Right kidney (tissue), 9 donors: Measurements from ENCODE around the gene SRRM4.
"Not testable (repeated sequence)": the region's sequence is repeated elsewhere in the genome, so short reads cannot be mapped to it uniquely, and the experiment has no call there.

ENCODE experiments used
- DNase-seq: peaks from one replicate; pipeline ENCODE4 v3.0.0-alpha.2; 2016
- long read RNA-seq, 8 donors: transcript quantifications; one replicate each; lab custom pipeline, GENCODE V29; 2026

The SRRM4 gene, protein sequence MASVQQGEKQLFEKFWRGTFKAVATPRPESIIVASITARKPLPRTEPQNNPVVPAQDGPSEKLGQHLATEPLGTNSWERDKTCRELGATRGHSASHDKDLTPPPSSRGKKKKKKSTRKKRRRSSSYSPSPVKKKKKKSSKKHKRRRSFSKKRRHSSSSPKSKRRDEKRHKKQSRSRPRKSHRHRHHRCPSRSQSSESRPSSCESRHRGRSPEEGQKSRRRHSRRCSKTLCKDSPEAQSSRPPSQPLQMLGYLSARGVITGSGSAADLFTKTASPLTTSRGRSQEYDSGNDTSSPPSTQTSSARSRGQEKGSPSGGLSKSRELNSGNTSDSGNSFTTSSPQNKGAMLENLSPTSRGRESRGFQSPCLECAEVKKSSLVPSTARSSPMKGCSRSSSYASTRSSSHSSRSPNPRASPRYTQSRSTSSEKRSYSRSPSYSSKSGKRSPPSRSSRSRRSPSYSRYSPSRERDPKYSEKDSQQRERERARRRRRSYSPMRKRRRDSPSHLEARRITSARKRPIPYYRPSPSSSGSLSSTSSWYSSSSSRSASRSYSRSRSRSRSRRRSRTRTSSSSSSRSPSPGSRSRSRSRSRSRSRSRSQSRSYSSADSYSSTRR
- long read RNA-seq, donor 1 = 0 reads
- long read RNA-seq, donor 2 = 0 reads
- long read RNA-seq, donor 3 = 0 reads
- long read RNA-seq, donor 4 = 0 reads
- long read RNA-seq, donor 5 = 0 reads
- long read RNA-seq, donor 6 = 0 reads
- long read RNA-seq, donor 7 = 0 reads
- long read RNA-seq, donor 8 = 0 reads

DNA sequence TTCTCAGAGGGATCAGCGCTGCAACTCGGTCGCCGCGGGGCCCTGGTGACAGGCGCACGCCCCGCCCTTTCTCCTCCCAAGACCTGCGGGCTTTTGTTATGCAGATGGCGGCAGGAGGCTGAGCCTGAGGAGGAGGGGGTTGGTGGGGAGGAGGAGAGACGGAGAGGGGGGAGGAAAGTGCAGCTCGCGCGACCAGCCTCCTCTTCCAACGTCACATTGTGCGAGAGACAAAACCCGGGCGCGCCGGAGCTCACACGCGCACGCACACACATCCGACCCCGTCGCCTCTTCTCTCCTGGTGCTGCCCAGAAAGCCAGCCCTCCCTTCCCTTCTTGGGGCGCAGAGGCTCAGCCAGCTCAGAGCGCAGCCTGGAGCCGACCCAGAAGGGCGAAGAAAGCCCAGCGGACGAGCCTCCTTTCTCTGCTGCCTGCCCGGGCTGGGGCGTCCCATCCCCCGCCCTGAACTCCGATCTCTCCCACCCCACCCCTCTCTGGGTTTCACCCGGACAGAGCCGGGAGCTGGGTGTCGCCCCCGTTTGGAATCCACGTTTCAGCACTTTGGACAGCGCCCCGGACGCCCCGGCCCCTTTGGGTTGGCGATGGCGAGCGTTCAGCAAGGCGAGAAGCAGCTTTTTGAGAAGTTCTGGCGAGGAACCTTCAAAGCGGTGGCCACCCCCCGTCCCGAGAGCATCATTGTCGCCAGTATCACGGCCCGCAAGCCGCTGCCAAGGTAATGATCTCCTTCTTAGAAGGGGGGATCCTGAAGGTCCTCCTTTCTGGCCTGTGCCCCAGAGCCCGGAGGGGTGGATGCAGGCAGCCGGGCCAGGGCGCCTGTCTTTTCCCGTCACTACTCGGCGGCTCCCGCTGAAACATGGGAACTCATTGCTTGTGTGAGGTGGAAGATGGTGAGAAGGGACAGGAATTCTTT, at the start of gene SRRM4:
Gene SRRM4, plus strand, starts transcription at position 257 of the 927 bp plus-strand sequence. Its CDS starts 342 bp downstream, at position 599.
- DNase-seq = peak; percentile 27

DNA sequence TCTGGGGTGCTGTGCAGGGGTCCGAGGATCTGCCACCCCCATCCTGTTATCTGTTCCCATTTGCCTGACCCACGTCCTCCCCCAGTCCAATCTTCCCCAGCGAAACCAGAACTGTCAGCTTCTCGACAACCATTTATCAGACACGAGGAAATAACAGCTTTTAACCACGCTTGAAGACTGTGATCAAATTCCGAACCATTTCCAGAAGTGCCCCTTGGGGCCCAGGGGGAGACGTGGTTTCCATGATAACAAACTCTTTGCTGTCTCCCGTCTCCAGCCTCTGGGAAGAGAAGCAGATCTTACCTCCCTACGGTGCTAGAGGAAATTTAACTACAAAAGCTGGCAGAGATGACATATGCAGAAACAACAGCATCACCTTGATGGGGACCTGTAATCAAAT, 35.1 kb upstream of the SRRM4 start:
- no peak for DNase-seq

DNA sequence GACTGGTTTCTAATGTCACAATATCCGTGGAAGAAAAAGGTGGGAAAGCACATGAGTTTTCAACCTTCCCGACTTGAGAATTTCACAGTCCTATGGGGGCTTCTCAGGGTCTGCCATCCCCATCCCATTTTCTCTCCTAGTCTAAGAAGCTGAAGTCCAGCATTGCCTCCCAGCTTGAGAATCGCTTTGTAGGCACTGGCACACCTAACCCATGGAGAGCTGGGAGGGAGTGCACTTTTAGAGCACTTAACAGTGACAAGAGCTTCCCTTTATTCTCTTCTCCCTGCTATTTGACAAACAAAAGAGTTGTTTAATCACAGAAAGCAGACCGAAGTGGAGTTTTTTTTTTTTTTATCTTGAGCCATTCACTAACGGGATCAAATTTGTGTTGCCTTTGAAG, 22.8 kb upstream of the SRRM4 start:
- DNase-seq = no peak

DNA sequence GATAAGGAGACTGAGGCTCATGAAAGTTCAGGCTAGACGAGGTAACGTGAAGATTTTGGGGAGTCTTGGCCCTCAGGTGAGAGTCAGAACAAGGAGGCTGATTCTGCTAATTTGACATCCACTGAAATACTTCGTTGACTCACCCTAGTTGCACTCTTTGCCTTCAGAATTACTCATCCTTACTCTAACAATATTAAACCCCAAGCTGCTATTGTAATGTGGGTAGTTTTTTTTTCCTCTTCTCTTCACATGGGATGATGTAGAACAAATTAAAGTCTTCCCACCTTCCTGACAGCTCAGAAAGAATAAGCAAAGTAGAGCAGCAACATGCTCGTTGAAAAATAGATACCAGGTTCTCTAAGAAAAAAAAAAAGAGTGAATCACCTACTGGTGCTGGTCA, 22.0 kb upstream of the SRRM4 start:
- no peak for DNase-seq

DNA sequence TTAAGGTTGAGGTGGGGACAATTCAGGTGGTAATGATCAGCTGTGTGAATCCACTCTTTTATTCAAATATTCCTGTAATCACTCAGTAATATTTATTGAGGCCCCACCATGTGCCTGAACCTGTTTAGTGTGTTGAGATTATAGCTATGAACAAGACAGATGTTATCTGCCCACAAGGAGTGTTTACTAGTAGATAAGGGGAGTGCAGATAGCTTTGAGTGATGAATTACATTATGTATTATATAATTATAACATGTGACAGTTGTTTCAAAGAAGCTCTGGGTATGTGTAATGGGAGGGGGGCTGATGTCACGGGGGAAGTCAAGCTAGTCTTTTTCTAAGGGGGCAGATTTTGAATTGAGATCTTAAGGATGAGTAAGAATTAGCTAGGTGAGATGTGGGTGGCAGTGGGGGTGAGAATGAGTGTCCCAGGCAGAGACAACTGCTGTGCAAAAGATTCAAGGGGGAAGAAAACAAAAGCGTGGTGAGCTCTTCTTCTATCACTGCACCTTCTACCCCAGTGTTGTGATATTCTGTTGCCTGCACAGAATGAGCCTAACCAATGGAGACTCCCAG, 21.3 kb upstream of the SRRM4 start:
- no peak for DNase-seq

DNA sequence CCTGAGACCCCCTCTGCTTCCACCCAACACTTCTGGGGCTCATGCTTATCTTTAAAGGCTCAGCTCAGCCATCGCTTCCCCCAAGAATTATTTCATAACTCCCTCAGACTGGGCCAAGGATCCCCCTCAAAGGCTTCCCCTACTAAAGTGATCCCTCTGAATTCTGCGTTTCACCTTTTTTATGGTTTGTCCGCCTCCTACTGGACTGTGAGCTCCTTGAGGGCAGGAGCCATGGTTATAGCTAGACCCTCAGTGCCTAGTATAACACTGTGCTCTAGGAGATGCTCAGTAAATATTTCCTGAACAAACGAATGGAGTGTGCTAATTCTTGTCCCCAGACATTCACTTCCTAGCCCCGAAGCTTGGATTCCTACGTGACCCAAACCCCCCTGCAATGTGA, 20.5 kb upstream of the SRRM4 start:
- DNase-seq = no peak

DNA sequence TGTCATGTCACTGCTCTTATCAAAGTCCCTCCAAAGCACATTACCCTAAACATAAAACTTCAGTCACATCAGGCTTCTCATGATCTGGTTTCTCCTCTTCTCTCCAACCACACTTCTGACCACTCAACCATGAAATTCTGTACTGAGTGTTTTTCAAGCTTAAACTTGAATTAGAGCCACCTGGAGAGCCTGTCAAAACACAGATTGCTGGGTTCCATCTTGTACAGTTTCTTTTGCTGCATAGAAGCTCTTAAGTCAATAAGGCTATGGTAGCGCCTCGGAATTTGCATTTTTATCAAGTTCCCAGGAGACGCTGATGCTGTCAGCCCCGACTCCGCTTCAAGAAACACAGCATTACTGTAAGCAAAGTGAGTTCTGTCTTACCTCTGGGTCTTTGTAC, 16.4 kb upstream of the SRRM4 start:
- no peak for DNase-seq

DNA sequence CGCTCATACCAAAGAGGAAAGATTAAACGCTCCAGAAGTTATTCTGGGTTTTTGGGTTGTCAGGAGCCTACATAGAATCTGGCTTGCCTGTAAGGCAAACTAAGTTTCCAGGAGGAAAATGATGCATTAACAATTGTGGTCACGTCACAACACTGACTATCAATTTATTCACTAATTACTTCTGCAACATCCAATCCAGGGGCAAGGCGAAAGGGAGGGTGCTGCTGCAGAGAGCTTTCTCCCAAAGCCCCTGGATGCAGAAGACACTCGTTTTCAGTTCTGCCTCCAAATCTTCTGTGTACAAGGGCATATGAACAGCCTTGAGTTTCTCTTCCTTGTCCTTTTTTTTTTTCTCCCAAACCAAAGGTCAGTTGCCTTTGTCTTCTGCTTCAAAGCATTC, 10.5 kb upstream of the SRRM4 start:
- no peak for DNase-seq

DNA sequence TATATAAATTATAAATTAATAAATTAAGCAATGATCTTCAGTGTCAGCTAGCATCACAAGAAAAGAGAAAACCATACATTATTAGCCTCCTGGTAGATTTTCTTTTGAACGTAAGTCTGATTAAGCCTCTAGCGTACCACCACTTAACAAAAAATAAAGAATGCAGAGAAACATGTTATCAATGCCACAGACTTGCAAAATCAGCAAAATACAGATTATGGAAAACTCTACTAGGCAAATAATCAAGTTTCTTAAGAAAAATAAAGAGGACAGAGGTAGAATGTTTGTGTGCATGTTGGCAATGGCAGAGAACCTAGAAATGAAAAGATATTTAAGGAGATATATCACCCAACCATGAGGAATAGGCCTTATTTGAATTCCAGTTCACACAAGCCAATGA, 8.4 kb upstream of the SRRM4 start:
- no peak for DNase-seq

DNA sequence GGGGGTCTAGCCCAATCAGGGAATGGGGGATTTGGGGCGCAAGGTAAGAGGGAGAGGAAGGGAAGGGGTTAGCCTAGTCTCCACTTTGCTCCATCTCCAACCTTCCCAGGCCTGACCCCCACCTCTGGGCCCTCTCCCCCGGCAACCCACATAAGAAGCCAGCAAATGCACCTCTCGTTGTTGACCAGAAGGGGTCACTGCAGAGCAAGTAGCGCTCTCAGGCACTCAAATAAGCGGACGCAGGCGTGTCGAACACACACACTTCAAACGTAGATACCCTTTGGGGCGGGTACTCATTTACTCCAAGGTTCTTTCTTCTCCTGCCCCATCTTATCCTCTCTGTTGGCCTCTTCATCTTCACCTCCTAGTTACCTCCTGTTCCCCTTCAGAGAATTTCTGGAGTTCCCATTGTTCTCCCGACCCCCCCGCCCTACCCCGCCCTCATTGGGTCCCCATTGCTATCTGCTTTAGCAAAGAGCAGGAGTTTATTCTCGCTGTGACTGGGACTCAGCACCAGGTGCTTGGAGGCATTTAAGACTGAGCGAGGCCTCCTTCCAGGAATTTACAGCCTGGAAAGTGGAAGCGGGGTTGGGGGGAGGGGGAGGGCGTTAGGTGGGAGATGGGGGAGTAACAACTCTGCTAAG, 1.5 kb upstream of the SRRM4 start:
- no peak for DNase-seq

DNA sequence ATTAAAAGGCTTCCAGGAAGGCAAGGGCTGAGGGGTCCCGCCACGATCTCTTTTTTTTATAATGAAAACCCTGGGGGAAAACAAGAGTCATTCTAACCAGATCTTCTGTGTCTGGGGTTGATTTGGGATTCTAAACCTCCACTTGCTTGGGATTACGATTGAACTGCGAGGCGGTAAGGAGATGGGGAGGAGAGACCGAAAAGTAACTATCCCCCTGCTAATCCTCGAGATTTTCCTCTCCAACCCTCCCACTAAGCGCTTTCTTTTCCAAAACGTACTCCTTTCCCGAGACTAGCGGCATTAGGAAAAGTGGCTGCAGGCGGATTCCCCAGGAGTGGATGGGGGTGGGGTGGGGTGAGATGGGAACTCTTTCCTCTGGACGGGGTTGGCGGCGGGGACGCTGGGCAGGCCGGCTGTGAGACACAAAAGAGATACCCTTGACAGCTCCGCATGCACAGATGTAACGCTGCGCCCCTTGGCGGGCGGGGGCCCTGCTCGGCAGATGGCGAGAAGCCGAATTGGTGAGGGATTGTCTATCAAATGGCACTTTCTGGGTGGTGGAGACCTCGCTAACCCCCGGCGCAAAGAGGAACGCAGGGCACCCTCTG, 830 bp upstream of the SRRM4 start:
- no peak for DNase-seq

DNA sequence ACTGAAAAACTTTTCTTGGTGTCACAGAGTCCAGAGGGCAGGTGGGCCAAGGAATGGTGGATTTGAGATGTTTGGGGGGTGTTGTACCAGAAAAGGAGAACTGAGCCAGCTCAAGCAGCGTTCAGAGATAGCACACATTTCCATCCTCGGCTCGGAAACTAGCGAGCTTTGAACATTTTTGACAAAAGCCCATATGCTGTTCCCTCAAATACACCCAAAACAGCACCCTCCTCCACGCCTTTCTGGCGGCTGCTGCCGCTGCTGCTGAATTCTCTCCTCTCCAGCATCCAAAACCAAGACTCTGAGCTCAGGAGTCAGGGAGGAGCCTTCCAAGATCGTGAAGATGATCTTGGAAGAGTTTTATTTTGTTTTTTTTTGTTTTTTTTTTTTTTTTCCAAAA, 961 bp downstream of the SRRM4 start:
- no peak for DNase-seq

DNA sequence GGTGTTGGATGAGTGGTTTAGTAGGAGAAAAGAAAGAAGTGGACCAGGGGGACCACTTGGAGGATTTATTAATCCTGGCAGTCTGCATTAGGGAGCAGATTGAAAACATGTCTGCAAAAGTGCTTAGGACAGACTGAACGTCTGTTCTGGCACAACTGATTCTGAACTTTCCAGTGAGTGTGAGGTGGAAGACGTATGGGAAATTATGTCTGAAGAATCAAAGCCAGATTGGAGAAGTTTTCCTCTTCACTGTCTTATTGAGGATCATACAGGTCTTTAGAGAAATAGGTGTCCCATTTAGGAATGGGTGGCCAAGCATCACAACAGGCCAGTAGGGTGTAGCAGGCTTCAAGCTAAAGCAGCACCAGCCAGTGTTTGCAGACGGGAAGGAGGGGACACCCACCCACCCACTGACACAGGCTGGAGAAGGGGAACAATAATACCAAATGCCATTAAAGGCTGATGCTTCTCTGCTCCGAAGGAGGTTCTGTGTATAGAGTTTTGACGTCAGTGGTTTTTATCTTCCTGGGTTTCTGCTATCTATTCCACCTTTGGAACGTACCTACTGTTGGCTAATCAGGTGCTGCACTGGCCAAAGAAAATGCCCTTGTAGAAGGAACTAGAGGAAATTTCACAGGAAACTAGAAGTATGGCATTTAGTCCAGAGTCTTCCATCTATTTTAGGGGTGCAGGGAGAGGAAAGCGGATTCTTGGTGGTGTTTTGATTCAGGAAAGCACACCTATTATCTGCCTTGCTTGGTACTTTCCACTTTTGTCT, 1.8 kb downstream of the SRRM4 start:
- no peak for DNase-seq

DNA sequence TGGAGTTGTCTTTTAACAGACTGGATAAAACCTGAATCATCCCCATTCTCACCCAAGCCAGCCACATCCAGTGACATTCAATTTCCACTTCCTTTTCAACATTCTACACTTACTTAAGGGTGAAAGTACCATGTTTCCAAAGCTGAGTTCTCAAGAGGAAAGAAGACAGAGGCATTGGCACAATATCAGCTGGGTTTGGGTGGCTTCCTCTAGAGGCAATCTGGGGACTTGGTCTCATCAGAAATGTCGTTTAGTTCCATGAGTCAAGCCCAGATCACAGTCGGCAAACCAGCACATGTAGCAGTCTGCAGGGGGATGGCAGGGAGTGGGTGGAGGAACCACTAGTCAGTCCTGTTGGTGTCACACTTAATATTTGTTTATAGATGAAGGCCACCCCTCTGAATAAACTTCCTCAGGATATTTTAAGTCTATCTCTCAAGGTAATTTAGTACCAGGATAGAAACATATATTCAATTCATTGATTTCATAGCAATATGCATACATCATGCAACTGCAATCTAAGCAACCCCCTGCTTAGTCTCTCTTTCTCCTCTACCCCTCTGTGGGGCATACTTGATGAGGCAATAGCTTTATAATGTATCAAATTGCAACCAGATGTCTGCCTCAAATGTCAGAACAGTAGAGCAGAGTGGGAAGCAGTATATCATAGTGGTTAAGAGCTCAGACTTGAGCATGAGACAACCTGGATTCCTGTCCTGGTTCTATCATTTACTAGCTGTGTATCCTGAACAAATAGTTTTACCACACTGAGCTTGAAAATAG, 3.0 kb downstream of the SRRM4 start:
- DNase-seq = no peak

DNA sequence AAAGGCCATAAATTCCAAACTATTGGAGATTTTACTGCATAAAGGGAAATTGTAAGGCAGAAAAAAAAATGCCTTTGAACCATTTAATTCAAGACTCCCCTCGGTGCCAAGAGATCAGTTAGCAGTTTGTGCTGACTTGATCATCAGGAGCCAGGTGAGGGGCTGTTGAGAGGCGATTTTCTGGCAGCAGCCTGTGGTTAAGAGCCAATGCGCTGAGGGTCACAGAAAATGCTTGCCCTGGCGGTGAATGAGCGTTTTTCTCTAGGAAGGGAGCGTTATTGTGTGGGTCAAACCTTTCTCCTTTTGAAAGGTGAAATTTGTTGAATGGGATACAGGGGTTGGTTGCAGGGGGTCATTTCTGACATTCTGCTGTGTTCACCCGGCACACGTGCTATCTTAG, 4.7 kb downstream of the SRRM4 start:
- no peak for DNase-seq

DNA sequence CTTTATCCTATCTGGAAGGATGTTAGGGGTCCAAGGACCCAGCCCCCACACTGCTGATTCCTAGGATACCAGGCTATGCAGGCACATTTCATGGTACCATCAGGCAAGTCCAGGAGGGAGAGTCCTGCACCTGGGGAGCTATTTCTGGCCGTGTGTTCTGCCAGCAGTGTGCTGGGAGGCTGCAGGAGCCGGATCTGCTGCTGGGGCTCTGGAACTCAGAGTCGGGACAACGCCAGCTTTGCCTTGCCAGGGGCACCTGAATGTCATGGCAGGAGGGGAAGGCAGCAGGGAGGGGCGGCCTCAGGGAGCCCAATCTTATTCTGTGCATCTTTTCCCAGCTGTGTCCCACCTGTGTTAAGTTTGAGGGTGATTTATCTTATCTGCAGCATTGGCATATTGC, 17.8 kb downstream of the SRRM4 start:
- no peak for DNase-seq

DNA sequence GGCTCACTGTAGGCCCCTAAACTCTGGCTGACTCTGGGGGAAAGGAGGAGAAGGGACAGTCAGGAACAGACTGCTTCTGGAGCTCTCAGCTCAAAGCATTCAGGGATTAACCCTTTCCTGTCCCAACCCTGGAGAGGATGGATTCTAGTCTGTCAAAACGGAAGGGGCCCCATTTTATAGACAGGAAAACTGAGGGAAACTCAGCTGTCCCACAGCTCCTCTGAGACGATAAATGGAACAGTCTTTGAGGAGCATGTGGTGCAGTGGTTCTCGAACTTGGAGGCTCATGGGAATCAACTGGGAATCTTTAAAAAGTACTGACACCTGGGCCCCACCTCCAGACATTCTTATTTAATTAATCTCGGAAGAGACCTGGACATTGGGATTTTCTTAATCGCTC, 23.7 kb downstream of the SRRM4 start:
- no peak for DNase-seq

DNA sequence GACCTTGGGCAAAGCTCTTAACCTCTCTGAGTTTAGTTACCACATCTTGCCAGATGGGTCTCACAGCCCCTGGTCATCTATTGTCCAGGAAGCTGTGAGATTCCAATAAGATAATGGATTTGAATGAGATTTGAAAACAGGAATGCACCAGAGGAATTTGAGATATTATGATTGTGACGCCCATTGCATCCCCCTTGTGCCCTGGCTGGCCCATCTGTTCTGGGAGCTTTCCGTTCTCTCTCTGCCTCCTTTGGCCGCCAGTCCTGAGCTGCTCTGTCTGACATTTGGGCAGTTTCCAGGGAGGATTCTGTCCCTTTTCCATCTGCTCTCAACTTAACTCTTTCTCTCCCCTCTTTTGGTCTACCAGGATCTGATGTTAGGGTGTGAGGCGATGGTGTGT, 24.6 kb downstream of the SRRM4 start:
- DNase-seq = no peak

DNA sequence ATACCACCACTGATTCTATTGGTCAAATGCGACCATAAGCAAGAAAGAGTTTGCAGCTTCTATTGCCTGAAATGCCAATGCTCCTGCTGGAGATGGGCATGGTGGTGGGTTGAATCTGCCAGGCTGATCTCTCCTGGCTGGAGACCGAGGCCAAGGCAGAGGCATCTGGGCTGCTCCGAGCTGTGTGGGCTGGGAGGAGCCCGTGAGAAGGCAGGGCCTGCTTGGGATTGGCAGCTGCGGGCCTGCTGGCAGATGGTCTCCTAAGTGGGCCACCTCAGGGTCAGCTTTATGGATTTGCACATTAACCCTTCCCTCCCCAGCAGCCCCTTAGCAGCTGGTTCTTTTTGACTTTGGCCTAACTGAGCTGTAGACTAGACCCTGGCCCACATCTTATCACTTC, 25.4 kb downstream of the SRRM4 start:
- no peak for DNase-seq

DNA sequence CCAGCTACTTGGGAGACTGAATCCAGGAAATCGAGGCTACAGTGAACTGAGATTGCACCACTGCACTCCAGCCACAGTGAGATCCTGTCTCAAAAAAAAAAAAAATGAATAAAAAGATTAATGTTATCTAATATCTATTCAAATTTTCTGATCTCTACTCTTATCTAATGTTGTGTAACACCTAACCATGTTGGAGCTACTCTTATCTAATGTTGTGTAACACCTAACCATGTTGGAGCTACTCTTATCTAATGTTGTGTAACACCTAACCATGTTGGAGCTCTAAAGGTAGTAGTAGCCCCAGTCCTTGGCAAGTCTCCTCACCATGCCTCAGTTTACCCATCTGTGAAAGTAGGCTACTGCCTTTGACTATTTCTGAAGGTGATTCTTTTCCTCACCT, 26.9 kb downstream of the SRRM4 start:
- DNase-seq = not testable (repeated sequence)
